DND-41 (cell line): ENCODE measurements around the gene CNPPD1.

Experiments used
- ATAC-seq: fragments of 200-7000 bp; cut with Tn5 transposase; 3 replicates; pipeline ENCODE4 v1.9.1; 2021; ENCODE audit warnings: low read depth; ENCODE audit not compliant: insufficient read depth
- DNase-seq: peaks from one replicate; pipeline ENCODE4 v3.0.0-alpha.2; 2020
- H2AFZ ChIP-seq: 2 replicates; pipeline ENCODE4 v1.6.0; 2012; ENCODE audit warnings: low read depth, low read length
- H3K27ac ChIP-seq: 2 replicates; pipeline ENCODE4 v1.5.1; 2012; ENCODE audit warnings: low read length, inconsistent platforms
- H3K27me3 ChIP-seq: fragments of 200-600 bp; sonication (generic); 2 replicates; pipeline ENCODE4 v1.6.0; 2012; ENCODE audit warnings: low read length, mild to moderate bottlenecking, inconsistent platforms; ENCODE audit not compliant: insufficient read depth, poor library complexity
- H3K36me3 ChIP-seq: 2 replicates; pipeline ENCODE4 v1.5.1; 2012; ENCODE audit warnings: low read length, inconsistent platforms; ENCODE audit not compliant: insufficient read depth
- H3K4me1 ChIP-seq: 2 replicates; pipeline ENCODE4 v1.5.1; 2012; ENCODE audit warnings: mild to moderate bottlenecking, low read length; ENCODE audit not compliant: insufficient read depth
- H3K4me2 ChIP-seq: 2 replicates; pipeline ENCODE4 v1.6.0; 2012; ENCODE audit warnings: mild to moderate bottlenecking, moderate library complexity, low read length, inconsistent platforms; ENCODE audit not compliant: insufficient read depth
- H3K4me3 ChIP-seq, 2 experiments: fragments of 200-600 bp in 1 of 2; shearing (Covaris generic) in 1 of 2; 2 replicates each; pipeline ENCODE4 v1.5.1; 2012 to 2016; ENCODE audit warnings: inconsistent platforms in 2 of 2, low read length in 2 of 2, mild to moderate bottlenecking in 2 of 2, low read depth in 1 of 2, moderate library complexity in 1 of 2
- H3K79me2 ChIP-seq: 2 replicates; pipeline ENCODE4 v1.6.0; 2012; ENCODE audit warnings: low read length, inconsistent platforms; ENCODE audit not compliant: insufficient read depth
- H3K9ac ChIP-seq: 2 replicates; pipeline ENCODE4 v1.6.0; 2012; ENCODE audit warnings: low read depth, mild to moderate bottlenecking, inconsistent platforms, low read length, moderate library complexity
- H3K9me3 ChIP-seq: 2 replicates; pipeline ENCODE4 v1.5.1; 2012; ENCODE audit warnings: low read length, moderate library complexity, mild to moderate bottlenecking, inconsistent platforms; ENCODE audit not compliant: insufficient read depth, severe bottlenecking
- H4K20me1 ChIP-seq: 2 replicates; pipeline ENCODE4 v1.6.0; 2012; ENCODE audit warnings: low read length; ENCODE audit not compliant: insufficient read depth
- EZH2 ChIP-seq: IDR thresholded peaks from 3 replicates; pipeline ENCODE4 v1.6.1; 2012; ENCODE audit warnings: borderline replicate concordance, low read depth, mild to moderate bottlenecking, moderate library complexity, low read length, inconsistent platforms; ENCODE audit not compliant: severe bottlenecking
- TF ChIP-seq, protein P1 (sequence below): IDR thresholded peaks from 2 replicates; pipeline ENCODE4 v1.5.1; 2012; ENCODE audit warnings: borderline replicate concordance, low read length, moderate library complexity, mild to moderate bottlenecking; ENCODE audit not compliant: poor library complexity, severe bottlenecking; ENCODE audit errors: extremely low read depth

CNPPD1 gene

GRCh38 chr2:219182331-219183150, 5.8 kb upstream of the CNPPD1 start:
- no peak overlapping the region for H3K4me3 ChIP-seq
- H3K27ac ChIP-seq: no peak overlapping the region
- peaks cover 52% of the 10 kb centered on the region for H3K36me3 ChIP-seq
- H3K79me2 ChIP-seq: peaks cover 26% of the 10 kb centered on the region
- ATAC-seq (no peak), DNase-seq (no peak)
- no peak overlapping the region for H2AFZ ChIP-seq
- TF ChIP-seq, protein P1, sequence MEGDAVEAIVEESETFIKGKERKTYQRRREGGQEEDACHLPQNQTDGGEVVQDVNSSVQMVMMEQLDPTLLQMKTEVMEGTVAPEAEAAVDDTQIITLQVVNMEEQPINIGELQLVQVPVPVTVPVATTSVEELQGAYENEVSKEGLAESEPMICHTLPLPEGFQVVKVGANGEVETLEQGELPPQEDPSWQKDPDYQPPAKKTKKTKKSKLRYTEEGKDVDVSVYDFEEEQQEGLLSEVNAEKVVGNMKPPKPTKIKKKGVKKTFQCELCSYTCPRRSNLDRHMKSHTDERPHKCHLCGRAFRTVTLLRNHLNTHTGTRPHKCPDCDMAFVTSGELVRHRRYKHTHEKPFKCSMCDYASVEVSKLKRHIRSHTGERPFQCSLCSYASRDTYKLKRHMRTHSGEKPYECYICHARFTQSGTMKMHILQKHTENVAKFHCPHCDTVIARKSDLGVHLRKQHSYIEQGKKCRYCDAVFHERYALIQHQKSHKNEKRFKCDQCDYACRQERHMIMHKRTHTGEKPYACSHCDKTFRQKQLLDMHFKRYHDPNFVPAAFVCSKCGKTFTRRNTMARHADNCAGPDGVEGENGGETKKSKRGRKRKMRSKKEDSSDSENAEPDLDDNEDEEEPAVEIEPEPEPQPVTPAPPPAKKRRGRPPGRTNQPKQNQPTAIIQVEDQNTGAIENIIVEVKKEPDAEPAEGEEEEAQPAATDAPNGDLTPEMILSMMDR: no peak
- no peak for TF ChIP-seq EZH2
- H3K4me2 ChIP-seq: no peak overlapping the region
- no peaks in the 10 kb centered on the region for H3K9me3 ChIP-seq
- H3K4me1 ChIP-seq: peaks cover 18% of the 10 kb centered on the region
- no peak overlapping the region for H3K9ac ChIP-seq
- H4K20me1 ChIP-seq: peaks cover 25% of the 10 kb centered on the region; the same call in 1 of the 2 replicates
- no peaks in the 10 kb centered on the region for H3K27me3 ChIP-seq

DNA sequence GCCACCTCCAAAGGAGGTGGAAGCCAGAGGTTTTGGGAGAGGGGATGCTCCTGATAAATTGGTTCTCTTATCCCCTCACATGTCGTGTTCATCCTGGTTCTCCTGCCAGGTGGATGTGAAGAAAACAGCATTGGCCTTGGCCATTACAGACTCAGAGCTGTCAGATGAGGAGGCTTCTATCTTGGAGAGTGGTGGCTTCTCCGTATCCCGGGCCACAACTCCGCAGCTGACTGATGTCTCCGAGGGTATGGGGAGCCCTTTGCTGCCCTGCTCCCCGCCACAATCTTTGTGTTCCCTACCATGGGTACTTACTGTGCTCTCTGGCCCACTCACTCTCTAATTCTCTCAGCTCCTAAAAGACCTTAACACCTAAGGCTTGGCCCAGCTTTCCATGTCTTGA, 4.8 kb upstream of the CNPPD1 start:
- Histone ChIP-seq H2AFZ (no peak overlapping the region), H3K4me3 (no peak overlapping the region), H3K4me1 (peaks cover 24% of the 10 kb centered on the region), H3K27ac (no peak overlapping the region), H3K9ac (no peak overlapping the region), H3K27me3 (no peaks in the 10 kb centered on the region), H3K36me3 (peaks cover 52% of the 10 kb centered on the region), H3K79me2 (peaks cover 33% of the 10 kb centered on the region), H3K9me3 (no peaks in the 10 kb centered on the region), H4K20me1 (peaks cover 25% of the 10 kb centered on the region; the same call in 1 of the 2 replicates), H3K4me2 (no peak overlapping the region)
- DNase-seq: no peak
- no peak for ATAC-seq
- no peak for TF ChIP-seq EZH2
- TF ChIP-seq, protein P1: no peak

- H3K4me2 ChIP-seq: no peak overlapping the region
- no peaks in the 10 kb centered on the region for H3K9me3 ChIP-seq
- H3K4me1 ChIP-seq: peaks cover 27% of the 10 kb centered on the region
- H4K20me1 ChIP-seq: peaks cover 25% of the 10 kb centered on the region; the same call in 1 of the 2 replicates
- no peak for TF ChIP-seq EZH2
- TF ChIP-seq, protein P1: no peak
- H2AFZ ChIP-seq: no peak overlapping the region
- peaks cover 38% of the 10 kb centered on the region for H3K79me2 ChIP-seq
- ATAC-seq (no peak), DNase-seq (no peak)
- no peak overlapping the region for H3K9ac ChIP-seq
- H3K36me3 ChIP-seq: peaks cover 52% of the 10 kb centered on the region
- no peak overlapping the region for H3K4me3 ChIP-seq
- H3K27me3 ChIP-seq: no peaks in the 10 kb centered on the region
- H3K27ac ChIP-seq: no peak overlapping the region
Observed at GRCh38 chr2:219180961-219181360, 4.2 kb upstream of the CNPPD1 start.
